ENCODE results near the gene KLC4. TPM values are rescaled to one million over a fixed set of nuclear protein-coding genes. Genes with fewer than 3 reads are reported as not detected.
A peak's percentile ranks its signal among the peaks of the same experiment; 100 is the strongest.

KLC4 gene
- total and polyA plus RNA-seq, 9 of the 15 experiments (the other 6 are each of a cell fraction or from before 2014, with no cell fraction given) = 1.7 to 16.2 (median 7.7) TPM

- TF ChIP-seq BRF2 (IDR thresholded peaks at IDR 0.05; ENCODE audit: borderline replicate concordance, insufficient read depth, insufficient read length) (no peak), DPF2 (IDR thresholded peaks at IDR 0.05) (no peak), ZNF316 (IDR thresholded peaks at IDR 0.05) (no peak), MLX (CRISPR knock-in tag; conservative IDR thresholded peaks at IDR 0.05) (no peak), HSF4 (CRISPR knock-in tag; IDR thresholded peaks at IDR 0.05; ENCODE audit: borderline replicate concordance) (no peak)
Observed at GRCh38 chr6:43062818-43063217, 3.4 kb downstream of the KLC4 start (continued).

GRCh38 chr6:43070028-43070632 lies 10.7 kb downstream of the KLC4 start:
- FAIRE-seq = peak; percentile 93
- no peak for TF ChIP-seq MEF2D (tag; conservative IDR thresholded peaks at IDR 0.05; ENCODE audit: low read depth)
- TF ChIP-seq HCFC1 (IDR thresholded peaks at IDR 0.05; ENCODE audit: low read depth, low read length) = no peak
- peak; percentile 39; the same call in 1 of the 2 replicates for TF ChIP-seq ZBTB40 (IDR thresholded peaks at IDR 0.05)
- no peak for TF ChIP-seq ZBTB40 (CRISPR knock-in tag; IDR thresholded peaks at IDR 0.05)
- no peak for TF ChIP-seq HDAC1 (IDR thresholded peaks at IDR 0.05)

More at GRCh38 chr6:43070028-43070632, 10.7 kb downstream of the KLC4 start:
- H3K9me1 ChIP-seq (ENCODE audit: control insufficient read depth, insufficient read depth, low read length) = no peaks in the 10 kb centered on the region
- in situ Hi-C loops (cut with MboI) (no loop called here), intact Hi-C loops (cut with micrococcal nuclease) (loop anchor here (1.0 to 2.0 kb wide), 3 partner anchors 59 to 169 kb away; no protein-coding TSS in a partner anchor)
- H3K79me2 ChIP-seq (ENCODE audit: control insufficient read depth, insufficient read depth, low read length) = no peaks in the 10 kb centered on the region
- H2AFZ ChIP-seq (ENCODE audit: low read depth, low read length) = no peak overlapping the region
- no peaks in the 10 kb centered on the region for H3K27me3 ChIP-seq (ENCODE audit: control insufficient read depth in 2 of 2, insufficient read depth in 2 of 2, low read length in 2 of 2)
- no peaks in the 10 kb centered on the region for H4K20me1 ChIP-seq (replicated peaks; ENCODE audit: control insufficient read depth, insufficient read depth, low read length)
- no peaks in the 10 kb centered on the region for H3K4me1 ChIP-seq (replicated peaks in 1 of 2; ENCODE audit: control insufficient read depth in 2 of 2, insufficient read depth in 2 of 2, low read length in 2 of 2)
- peak; percentile 51 to 85 (median 68) for DNase-seq (ENCODE audit: extremely low read depth in 1 of 4, low spot score in 3 of 4)
- H3K9me3 ChIP-seq (replicated peaks; ENCODE audit: control insufficient read depth, insufficient read depth, low read depth, low read length) = no peaks in the 10 kb centered on the region
- ATAC-seq = peak; percentile 91
- no peak overlapping the region for H3K27ac ChIP-seq (ENCODE audit: extremely low read depth, low read depth, low read length)
- ChIA-PET CTCF (ENCODE audit: low intra/inter-chr PET ratio) (interaction anchor here (0.6 to 1.8 kb wide), 8 partner anchors 17 to 1406 kb away, joined by 3 to 22 read pairs (median 5); partner anchors contain the start of gene CUL7), POLR2A (interaction anchor here (1.1 kb wide), 1 partner anchor 11 kb away, joined by 6 read pairs; the partner anchor contains the start of genes KLC4 and MRPL2)
- BruUV-seq (replicated peaks) = no TSS peak
- no peak overlapping the region for H3K9ac ChIP-seq (ENCODE audit: insufficient read depth in 1 of 2, low read depth in 2 of 2, low read length in 2 of 2)
- no peaks in the 10 kb centered on the region for H3K36me3 ChIP-seq (ENCODE audit: control insufficient read depth, insufficient read depth, low read length)
- H3K4me2 ChIP-seq (ENCODE audit: insufficient read depth, low read length) = no peak overlapping the region
- no peak overlapping the region for H3K4me3 ChIP-seq
- WGBS (ENCODE audit: insufficient coverage, low coverage, missing lambda C conversion rate) = 10% methylated on average over 6 of the region's 6 CpGs
